SU-DHL-6 (cell line): Measurements from ENCODE around the gene OR6Y1.

Source experiments
- H2AFZ ChIP-seq: fragments of 200-600 bp; sonication (generic); 2 replicates; pipeline ENCODE4 v1.6.1; 2014; ENCODE audit warnings: low read depth, mild to moderate bottlenecking, moderate library complexity, mixed read lengths, antibody characterized with exemption, low read length; ENCODE audit not compliant: severe bottlenecking
- H3F3A ChIP-seq: fragments of 200-600 bp; shearing (Covaris generic); 2 replicates; pipeline ENCODE4 v1.6.0; 2016; ENCODE audit warnings: antibody characterized with exemption, mild to moderate bottlenecking; ENCODE audit not compliant: insufficient read depth
- H3K27ac ChIP-seq: fragments of 200-600 bp; sonication (generic); 2 replicates; pipeline ENCODE4 v1.5.1; 2016; ENCODE audit warnings: low read depth, mild to moderate bottlenecking, low read length, moderate library complexity, mixed read lengths
- H3K27me3 ChIP-seq: fragments of 200-600 bp; sonication (generic), shearing (Covaris generic); 2 replicates; pipeline ENCODE4 v1.6.0; 2014; ENCODE audit warnings: mild to moderate bottlenecking, low read length
- H3K36me3 ChIP-seq: fragments of 200-600 bp; sonication (generic); 2 replicates; pipeline ENCODE4 v1.6.1; 2014; ENCODE audit warnings: mild to moderate bottlenecking, low read length, mixed read lengths
- H3K4me2 ChIP-seq: fragments of 300-600, 200-600 bp; shearing (Covaris generic), sonication (generic); 2 replicates; pipeline ENCODE4 v1.6.0; 2014; ENCODE audit warnings: low read length, low read depth, mild to moderate bottlenecking; ENCODE audit not compliant: poor library complexity, severe bottlenecking
- H3K4me3 ChIP-seq: fragments of 200-600 bp; sonication (generic); 2 replicates; pipeline ENCODE4 v1.5.1; 2014; ENCODE audit warnings: antibody characterized with exemption, low read length, mild to moderate bottlenecking, mixed read lengths; ENCODE audit not compliant: insufficient read depth, poor library complexity, severe bottlenecking
- H3K79me2 ChIP-seq: fragments of 200-600 bp; sonication (generic); 2 replicates; pipeline ENCODE4 v1.6.1; 2014; ENCODE audit warnings: mild to moderate bottlenecking, low read length, moderate library complexity; ENCODE audit not compliant: insufficient read depth
- H3K9ac ChIP-seq: fragments of 200-600 bp; sonication (generic); 2 replicates; pipeline ENCODE4 v1.7.0; 2014; ENCODE audit warnings: mild to moderate bottlenecking, low read length
- H3K9me2 ChIP-seq: fragments of 200-600 bp; sonication (generic); replicated peaks from 2 replicates; pipeline ENCODE4 v1.6.1; 2014; ENCODE audit warnings: low read length; ENCODE audit not compliant: insufficient read depth
- H3K9me3 ChIP-seq: fragments of 200-600 bp; sonication (generic); 2 replicates; pipeline ENCODE4 v1.6.1; 2014; ENCODE audit warnings: low read length, mixed read lengths; ENCODE audit not compliant: insufficient read depth
- H4K20me1 ChIP-seq: fragments of 200-600 bp; sonication (generic); 2 replicates; pipeline ENCODE4 v1.6.1; 2014; ENCODE audit warnings: low read depth, mild to moderate bottlenecking, antibody characterized with exemption, low read length, moderate library complexity, mixed read lengths
- CTCF ChIP-seq: fragments of 200-600 bp; sonication (generic); IDR thresholded peaks from one replicate; pipeline ENCODE4 v1.5.1; 2017; ENCODE audit warnings: antibody characterized with exemption, mild to moderate bottlenecking, low read length, moderate library complexity; ENCODE audit not compliant: insufficient read depth, poor library complexity, severe bottlenecking
- EZH2phosphoT487 ChIP-seq: fragments of 200-600 bp; sonication (generic), shearing (Covaris generic); conservative IDR thresholded peaks from 2 replicates; pipeline ENCODE4 v1.6.1; 2018; ENCODE audit warnings: mild to moderate bottlenecking, antibody characterized with exemption, low read length, moderate library complexity, mixed read lengths

OR6Y1 gene

DNA sequence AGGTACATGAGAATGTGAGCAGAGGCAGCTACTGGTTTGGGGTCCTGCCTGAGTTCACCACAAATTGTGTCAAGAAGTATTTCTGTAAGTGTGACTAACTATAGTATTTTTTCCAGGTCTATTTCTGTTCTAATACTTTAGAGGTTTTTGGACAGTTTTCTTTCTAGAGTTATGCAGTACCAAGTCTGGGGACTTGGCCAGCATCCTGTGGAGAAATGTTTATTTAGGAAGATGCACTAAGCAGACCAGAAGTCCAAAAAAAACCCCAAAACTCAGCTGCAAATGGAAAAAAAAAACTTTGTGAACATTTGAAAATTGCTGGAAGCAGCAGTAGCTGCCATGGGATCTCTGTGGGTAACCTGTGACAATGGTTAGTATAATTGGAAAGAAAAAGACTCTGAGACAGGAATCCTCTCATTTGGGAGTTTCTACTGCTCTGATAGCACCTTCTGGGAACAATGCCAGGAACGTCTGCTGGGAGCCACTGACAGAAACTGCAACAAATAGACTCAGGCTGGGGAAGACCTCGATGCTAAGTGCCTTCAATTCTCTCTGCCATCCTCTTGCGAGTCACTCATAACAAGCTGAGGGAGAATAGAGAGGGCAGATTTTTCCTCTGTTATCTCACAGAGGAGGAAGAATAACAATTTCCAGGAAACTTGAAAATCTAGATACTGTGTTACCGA, 44.6 kb downstream of the OR6Y1 start:
- H3K79me2 ChIP-seq: no peaks in the 10 kb centered on the region
- no peaks in the 10 kb centered on the region for H3K27me3 ChIP-seq
- no peak overlapping the region for H3K9ac ChIP-seq
- no peak overlapping the region for H3K4me2 ChIP-seq
- H3K4me3 ChIP-seq: no peak overlapping the region
- no peak overlapping the region for H2AFZ ChIP-seq
- H3K9me2 ChIP-seq: no peaks in the 10 kb centered on the region
- no peaks in the 10 kb centered on the region for H3F3A ChIP-seq
- TF ChIP-seq EZH2phosphoT487 (no peak), CTCF (no peak)
- H4K20me1 ChIP-seq: no peaks in the 10 kb centered on the region
- H3K27ac ChIP-seq: no peak overlapping the region
- H3K36me3 ChIP-seq: no peaks in the 10 kb centered on the region
- no peaks in the 10 kb centered on the region for H3K9me3 ChIP-seq

- H3K9ac ChIP-seq: no peak overlapping the region
- H3F3A ChIP-seq: no peaks in the 10 kb centered on the region
- no peaks in the 10 kb centered on the region for H3K9me3 ChIP-seq
- H3K4me3 ChIP-seq: no peak overlapping the region
- no peaks in the 10 kb centered on the region for H3K36me3 ChIP-seq
- TF ChIP-seq CTCF (no peak), EZH2phosphoT487 (no peak)
- no peaks in the 10 kb centered on the region for H3K9me2 ChIP-seq
- H2AFZ ChIP-seq: no peak overlapping the region
- H3K27ac ChIP-seq: no peak overlapping the region
- H4K20me1 ChIP-seq: no peaks in the 10 kb centered on the region
- H3K27me3 ChIP-seq: no peaks in the 10 kb centered on the region
- H3K79me2 ChIP-seq: no peaks in the 10 kb centered on the region
- H3K4me2 ChIP-seq: no peak overlapping the region
Measured at GRCh38 chr1:158507511-158507910, 46.7 kb downstream of the OR6Y1 start.

DNA sequence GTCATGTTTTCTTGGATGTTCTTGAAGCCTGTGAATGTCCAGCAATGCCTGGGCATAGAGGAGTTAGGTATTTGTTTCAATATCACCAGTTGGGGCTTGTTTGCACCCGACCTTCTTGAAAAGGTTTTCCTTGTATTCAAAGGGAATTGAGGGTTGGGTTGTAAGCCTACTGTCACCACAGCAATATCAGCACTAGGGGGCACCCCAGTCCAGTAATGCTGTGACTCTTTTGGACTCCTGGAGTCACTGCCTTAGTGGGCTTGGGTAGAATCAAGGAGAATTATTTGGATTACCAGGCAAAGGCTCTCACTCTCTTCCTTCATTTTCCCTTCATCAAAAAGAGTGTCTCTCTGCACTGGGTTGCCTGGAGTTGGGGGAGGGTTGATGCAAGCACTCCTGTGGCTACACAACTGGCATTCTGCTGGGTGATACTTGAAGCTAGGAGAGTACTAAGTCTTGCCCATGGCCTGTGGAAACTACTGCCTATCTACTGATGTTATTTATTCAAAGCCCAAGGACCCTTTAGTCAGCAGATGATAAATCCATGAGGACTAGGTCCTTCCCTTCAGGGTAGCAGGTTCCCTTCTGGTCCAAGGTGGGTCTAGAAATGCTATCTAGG, 47.7 kb downstream of the OR6Y1 start:
- Histone ChIP-seq H3K27me3 (no peaks in the 10 kb centered on the region), H3K36me3 (no peaks in the 10 kb centered on the region), H3K4me3 (no peak overlapping the region), H3K79me2 (no peaks in the 10 kb centered on the region), H4K20me1 (no peaks in the 10 kb centered on the region), H3K4me2 (no peak overlapping the region), H3K9me2 (no peaks in the 10 kb centered on the region), H3F3A (no peaks in the 10 kb centered on the region), H3K27ac (no peak overlapping the region), H3K9me3 (no peaks in the 10 kb centered on the region), H2AFZ (no peak overlapping the region), H3K9ac (no peak overlapping the region)
- no peak for TF ChIP-seq EZH2phosphoT487
- peak; percentile 61 for TF ChIP-seq CTCF
